ENCODE data around the gene ARHGAP6.
"Not testable (repeated sequence)": the region's sequence is repeated elsewhere in the genome, so short reads cannot be mapped to it uniquely, and the experiment has no call there.

The ARHGAP6 gene

DNA sequence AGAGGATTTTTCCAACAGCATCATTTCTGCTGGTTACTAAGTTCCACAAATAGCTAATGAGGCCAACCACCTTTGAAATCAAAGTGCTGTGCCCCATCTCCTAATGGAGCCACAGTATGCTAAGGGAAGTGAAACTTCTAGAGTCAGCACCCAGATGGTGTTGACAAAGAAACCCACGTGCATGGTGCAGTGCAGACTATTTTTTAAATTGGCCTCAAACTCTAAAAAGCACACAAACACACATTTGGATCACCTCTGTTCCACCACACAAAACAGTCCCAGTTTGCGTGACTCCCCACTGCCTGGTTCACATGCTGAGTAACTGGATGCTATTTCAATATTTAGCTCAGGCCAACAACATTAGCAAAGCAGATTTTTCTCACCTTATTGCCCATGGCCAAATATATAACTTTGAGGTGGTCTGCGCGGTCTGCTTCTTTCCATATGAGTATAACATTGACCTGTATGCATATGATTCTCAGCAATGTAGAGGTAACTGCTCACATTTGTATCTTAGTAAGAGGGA, 302.6 kb downstream of the ARHGAP6 start:
- DNase-seq (ENCODE audit: low read depth): no peak
- H3K4me3 ChIP-seq (ENCODE audit: low read depth, low read length): no peak overlapping the region
- TF ChIP-seq MYC (IDR thresholded peaks at IDR 0.05; ENCODE audit: low read depth, low read length) (no peak), POLR2A (IDR thresholded peaks at IDR 0.05; ENCODE audit: extremely low read depth, insufficient read length) (no peak)
- TF ChIP-seq, protein P1, sequence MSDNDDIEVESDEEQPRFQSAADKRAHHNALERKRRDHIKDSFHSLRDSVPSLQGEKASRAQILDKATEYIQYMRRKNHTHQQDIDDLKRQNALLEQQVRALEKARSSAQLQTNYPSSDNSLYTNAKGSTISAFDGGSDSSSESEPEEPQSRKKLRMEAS (IDR thresholded peaks at IDR 0.05; ENCODE audit: low read depth, low read length): no peak
- TF ChIP-seq, protein P2, sequence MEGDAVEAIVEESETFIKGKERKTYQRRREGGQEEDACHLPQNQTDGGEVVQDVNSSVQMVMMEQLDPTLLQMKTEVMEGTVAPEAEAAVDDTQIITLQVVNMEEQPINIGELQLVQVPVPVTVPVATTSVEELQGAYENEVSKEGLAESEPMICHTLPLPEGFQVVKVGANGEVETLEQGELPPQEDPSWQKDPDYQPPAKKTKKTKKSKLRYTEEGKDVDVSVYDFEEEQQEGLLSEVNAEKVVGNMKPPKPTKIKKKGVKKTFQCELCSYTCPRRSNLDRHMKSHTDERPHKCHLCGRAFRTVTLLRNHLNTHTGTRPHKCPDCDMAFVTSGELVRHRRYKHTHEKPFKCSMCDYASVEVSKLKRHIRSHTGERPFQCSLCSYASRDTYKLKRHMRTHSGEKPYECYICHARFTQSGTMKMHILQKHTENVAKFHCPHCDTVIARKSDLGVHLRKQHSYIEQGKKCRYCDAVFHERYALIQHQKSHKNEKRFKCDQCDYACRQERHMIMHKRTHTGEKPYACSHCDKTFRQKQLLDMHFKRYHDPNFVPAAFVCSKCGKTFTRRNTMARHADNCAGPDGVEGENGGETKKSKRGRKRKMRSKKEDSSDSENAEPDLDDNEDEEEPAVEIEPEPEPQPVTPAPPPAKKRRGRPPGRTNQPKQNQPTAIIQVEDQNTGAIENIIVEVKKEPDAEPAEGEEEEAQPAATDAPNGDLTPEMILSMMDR (IDR thresholded peaks at IDR 0.05; ENCODE audit: low read depth, low read length): no peak

DNA sequence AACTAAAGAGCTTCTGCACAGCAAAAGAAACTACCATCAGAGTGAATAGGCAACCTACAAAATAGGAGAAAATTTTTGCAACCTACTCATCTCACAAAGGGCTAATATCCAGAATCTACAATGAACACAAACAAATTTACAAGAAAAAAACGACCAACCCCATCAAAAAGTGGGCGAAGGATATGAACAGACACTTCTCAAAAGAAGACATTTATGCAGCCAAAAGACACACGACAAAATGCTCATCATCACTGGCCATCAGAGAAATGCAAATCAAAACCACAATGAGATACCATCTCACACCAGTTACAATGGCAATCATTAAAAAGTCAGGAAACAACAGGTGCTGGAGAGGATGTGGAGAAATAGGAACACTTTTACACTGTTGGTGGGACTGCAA, 304.1 kb downstream of the ARHGAP6 start:
- not testable (repeated sequence) for H3K4me3 ChIP-seq (ENCODE audit: low read depth, low read length)

DNA sequence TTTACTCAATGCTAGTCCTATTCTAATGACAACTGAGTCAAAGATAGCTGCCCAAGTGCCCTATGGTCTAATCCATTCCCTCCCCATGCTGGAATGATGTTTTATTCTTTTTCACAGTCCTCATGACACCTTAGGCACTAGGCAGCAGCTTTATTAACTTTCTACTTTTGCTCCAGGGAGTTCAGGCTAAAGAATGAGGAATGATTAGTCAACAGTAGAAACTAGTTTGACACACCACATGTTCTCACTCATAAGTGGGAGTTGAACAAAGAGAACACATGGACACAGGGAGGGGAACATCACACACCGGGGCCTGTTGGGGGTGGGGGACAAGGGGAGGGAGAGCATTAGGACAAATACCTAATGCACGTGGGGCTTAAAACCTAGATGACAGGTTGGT, 309.8 kb downstream of the ARHGAP6 start:
- not testable (repeated sequence) for H3K4me3 ChIP-seq (ENCODE audit: low read depth, low read length)

More for the DNA sequence above, 304.1 kb downstream of the ARHGAP6 start:
- not testable (repeated sequence) for DNase-seq (ENCODE audit: low read depth)

DNA sequence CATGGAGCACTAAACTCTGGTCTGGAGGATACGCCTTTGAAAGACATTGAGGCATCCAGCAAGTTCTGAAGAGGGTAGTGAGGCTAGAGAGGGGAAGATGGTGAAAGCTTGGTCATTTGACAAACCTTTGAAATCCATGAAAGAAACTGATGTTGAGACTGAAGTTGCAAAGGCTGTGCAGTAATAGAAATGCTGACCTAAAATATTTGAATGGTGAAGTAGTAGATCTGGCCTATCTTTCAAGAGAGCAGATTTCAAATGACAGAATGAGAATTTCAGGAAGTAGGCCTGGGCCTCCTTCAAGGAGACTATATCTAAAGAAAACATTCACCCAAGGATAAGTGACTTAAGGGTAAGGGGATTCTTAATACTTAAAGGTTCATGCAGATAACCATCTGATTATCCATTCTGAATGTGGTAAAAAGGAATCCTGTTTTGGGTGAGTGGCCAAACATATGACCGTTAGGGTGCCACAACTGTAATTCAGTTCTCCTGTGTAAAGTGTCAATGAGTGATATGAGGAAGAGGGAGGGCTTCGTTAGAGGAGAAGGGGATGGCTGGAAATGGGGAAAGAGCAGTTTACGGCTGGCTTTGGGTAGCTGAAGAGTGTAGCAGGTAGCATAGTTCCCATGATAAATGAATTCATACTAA, 310.3 kb downstream of the ARHGAP6 start:
- no peak overlapping the region for H3K4me3 ChIP-seq (ENCODE audit: low read depth, low read length)
- DNase-seq (ENCODE audit: low read depth): no peak
- TF ChIP-seq POLR2A (IDR thresholded peaks at IDR 0.05; ENCODE audit: extremely low read depth, insufficient read length): no peak
- TF ChIP-seq, protein P2 (IDR thresholded peaks at IDR 0.05; ENCODE audit: low read depth, low read length): no peak
- TF ChIP-seq MYC (IDR thresholded peaks at IDR 0.05; ENCODE audit: low read depth, low read length): no peak
- TF ChIP-seq, protein P1 (IDR thresholded peaks at IDR 0.05; ENCODE audit: low read depth, low read length): no peak

More for the DNA sequence above, 309.8 kb downstream of the ARHGAP6 start:
- not testable (repeated sequence) for DNase-seq (ENCODE audit: low read depth)

DNA sequence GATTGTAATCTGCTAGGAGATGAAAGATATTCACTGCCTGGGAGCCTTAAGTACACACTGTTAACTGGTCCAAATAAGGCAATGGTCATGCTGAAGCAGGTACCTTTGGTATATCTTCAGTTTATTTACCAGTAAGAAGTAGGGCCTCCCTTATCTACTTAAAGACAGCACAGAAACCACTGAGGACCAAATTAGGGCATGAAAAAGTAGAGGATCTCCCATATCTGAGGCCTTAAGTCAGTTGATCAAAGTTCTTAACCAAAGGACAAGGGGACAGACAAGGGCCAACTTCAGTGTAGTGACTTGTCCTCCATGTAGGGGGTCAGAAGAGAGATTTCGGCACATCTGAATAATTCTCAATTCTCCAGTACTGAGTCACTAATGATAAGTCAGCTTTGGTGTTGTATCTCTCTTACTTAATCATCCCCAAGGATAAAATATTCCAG, 313.4 kb downstream of the ARHGAP6 start:
- DNase-seq (ENCODE audit: low read depth): no peak
- TF ChIP-seq, protein P2 (IDR thresholded peaks at IDR 0.05; ENCODE audit: low read depth, low read length): no peak
- TF ChIP-seq MYC (IDR thresholded peaks at IDR 0.05; ENCODE audit: low read depth, low read length) (no peak), POLR2A (IDR thresholded peaks at IDR 0.05; ENCODE audit: extremely low read depth, insufficient read length) (no peak)
- TF ChIP-seq, protein P1 (IDR thresholded peaks at IDR 0.05; ENCODE audit: low read depth, low read length): no peak
- H3K4me3 ChIP-seq (ENCODE audit: low read depth, low read length): no peak overlapping the region

DNA sequence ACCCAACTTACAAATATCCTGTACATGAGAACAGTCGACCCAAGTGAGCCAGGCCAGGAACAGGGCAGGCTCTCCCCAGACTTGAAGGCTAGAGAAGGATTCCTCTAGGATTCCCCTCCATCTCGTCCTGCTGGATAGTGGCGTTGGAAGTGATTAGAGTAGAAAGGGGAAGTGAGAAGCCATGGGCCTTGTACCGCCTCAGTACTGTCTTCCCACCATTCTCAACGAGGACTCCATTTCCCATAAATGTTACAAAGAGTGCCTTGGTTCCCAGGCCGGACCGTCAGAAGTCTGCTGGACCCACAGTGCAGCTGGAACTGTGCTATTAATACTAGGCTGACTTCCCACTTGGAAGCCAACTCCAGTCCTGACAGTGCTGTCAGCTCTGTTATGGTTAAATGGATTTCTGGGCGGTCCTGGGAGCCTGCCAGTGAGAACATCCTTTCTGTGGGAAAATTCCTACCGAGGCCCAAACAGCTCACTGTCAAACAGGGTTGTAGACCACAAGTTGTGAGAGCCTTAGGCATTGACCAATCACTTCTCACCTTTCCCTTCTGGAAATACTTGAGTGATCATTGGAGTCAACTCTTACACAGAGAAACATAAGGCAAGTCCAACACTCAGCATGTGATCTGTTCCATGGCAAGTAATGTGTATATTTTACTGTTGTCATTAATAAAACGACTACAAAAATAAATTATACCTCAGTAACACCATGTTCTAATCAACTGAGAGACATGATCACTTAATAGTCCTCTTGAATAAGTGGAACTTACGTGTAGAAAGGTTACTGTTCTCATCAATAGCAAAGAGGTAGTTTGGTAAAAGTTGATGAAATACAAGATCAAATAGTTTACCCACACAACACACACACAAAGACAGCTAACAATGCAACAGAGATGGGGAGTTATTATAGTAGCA, 314.1 kb downstream of the ARHGAP6 start:
- no peak for DNase-seq (ENCODE audit: low read depth)

More for the DNA sequence above, 314.1 kb downstream of the ARHGAP6 start:
- H3K4me3 ChIP-seq (ENCODE audit: low read depth, low read length): no peak overlapping the region
- TF ChIP-seq, protein P2 (IDR thresholded peaks at IDR 0.05; ENCODE audit: low read depth, low read length): no peak
- TF ChIP-seq, protein P1 (IDR thresholded peaks at IDR 0.05; ENCODE audit: low read depth, low read length): no peak
- TF ChIP-seq POLR2A (IDR thresholded peaks at IDR 0.05; ENCODE audit: extremely low read depth, insufficient read length) (no peak), MYC (IDR thresholded peaks at IDR 0.05; ENCODE audit: low read depth, low read length) (no peak)
